Erythroblast (primary cell): Measurements from ENCODE around the gene HAUS1.

Experiments used
- GATA1 ChIP-seq: IDR thresholded peaks from 2 replicates; pipeline ENCODE4 v1.6.1; 2011; ENCODE audit warnings: low read depth, mild to moderate bottlenecking, control low read depth, low read length, moderate library complexity
- POLR2A ChIP-seq: IDR thresholded peaks from 2 replicates; pipeline ENCODE4 v1.6.1; 2011; ENCODE audit warnings: mild to moderate bottlenecking, low read length

- TF ChIP-seq POLR2A (no peak), GATA1 (no peak)
Measured at GRCh38 chr18:46061387-46061786, 42.8 kb upstream of the HAUS1 start.
